Effector CD8-positive, alpha-beta T cell (primary cell): ENCODE results near the gene CASS4.
"Not testable (repeated sequence)": the region's sequence is repeated elsewhere in the genome, so short reads cannot be mapped to it uniquely, and the experiment has no call there.

Experiments
- DNase-seq: peaks from one replicate; lab custom pipeline; 2025; lab: John Stamatoyannopoulos, UW
- total RNA-seq, 4 experiments: gene quantifications; one replicate each; lab custom pipeline; 2026; lab: John Stamatoyannopoulos, UW

Gene CASS4, protein sequence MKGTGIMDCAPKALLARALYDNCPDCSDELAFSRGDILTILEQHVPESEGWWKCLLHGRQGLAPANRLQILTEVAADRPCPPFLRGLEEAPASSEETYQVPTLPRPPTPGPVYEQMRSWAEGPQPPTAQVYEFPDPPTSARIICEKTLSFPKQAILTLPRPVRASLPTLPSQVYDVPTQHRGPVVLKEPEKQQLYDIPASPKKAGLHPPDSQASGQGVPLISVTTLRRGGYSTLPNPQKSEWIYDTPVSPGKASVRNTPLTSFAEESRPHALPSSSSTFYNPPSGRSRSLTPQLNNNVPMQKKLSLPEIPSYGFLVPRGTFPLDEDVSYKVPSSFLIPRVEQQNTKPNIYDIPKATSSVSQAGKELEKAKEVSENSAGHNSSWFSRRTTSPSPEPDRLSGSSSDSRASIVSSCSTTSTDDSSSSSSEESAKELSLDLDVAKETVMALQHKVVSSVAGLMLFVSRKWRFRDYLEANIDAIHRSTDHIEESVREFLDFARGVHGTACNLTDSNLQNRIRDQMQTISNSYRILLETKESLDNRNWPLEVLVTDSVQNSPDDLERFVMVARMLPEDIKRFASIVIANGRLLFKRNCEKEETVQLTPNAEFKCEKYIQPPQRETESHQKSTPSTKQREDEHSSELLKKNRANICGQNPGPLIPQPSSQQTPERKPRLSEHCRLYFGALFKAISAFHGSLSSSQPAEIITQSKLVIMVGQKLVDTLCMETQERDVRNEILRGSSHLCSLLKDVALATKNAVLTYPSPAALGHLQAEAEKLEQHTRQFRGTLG
- 5.3 to 20.6 (median 6.1) reads per million in 4 experiments for total RNA-seq

GRCh38 chr20:56411759-56412472, at the start of gene CASS4:
TSS of gene CASS4 (plus strand) at chr20:56412260. CDS start at chr20:56412459, 199 bp downstream.
- DNase-seq, result peak; percentile 6

GRCh38 chr20:56362833-56363413, 49.1 kb upstream of the CASS4 start:
- no peak for DNase-seq

DNA sequence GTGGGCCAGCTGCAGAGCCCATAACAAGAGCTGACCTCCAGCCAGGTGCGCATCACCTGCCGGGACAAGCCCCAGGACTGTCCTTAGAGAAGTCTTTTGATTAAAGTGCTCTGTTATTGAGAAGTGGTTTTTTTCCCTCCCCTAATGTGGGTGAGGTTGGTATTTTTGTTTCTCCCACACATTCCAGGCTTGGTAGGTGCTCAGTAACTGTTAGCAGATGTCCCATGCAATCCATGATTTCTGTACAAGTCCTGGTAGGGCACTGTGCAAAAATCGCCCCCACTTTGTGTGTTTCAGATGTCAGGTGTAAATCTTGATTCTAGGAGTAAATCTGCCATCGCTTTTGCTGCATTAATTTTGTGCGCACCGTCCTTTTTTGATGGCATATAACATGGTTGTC, 48.6 kb upstream of the CASS4 start:
- DNase-seq, result no peak

DNA sequence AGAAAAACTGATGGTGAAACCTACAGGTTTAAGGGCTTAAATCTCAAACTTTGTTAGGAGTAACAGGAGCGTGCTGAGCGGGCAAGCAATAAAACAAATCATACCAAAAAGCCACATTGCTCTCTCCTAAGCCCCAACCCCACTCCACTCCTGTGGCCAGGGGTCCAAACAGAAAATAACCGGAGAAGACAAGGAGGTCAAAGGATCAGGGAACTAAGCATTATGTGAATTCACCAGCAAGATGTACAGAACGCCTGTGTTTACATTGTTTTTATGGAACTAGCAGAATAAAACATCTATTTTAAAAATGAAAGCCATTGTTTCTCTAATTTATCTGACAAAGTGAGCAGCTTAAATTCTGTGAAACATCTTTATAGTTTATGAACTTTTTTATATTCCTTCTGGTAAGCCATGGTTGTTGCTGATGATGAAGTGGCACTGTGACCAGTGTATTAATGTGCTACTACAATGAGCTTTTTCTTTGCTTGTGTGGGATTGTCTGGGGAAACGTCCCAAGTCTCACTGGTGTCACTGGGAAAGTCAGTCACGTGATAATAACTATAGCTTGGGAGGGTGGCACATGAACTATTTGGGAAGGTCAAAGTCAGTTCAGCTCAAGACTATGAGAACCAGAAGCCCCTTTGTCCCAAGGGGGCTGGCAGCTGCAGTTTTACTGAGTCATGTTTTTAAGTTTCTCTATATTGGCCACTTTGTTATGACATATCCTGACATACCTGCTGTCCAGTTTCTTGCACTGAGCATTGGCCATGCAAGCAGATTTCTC, 43.5 kb upstream of the CASS4 start:
- no peak for DNase-seq

DNA sequence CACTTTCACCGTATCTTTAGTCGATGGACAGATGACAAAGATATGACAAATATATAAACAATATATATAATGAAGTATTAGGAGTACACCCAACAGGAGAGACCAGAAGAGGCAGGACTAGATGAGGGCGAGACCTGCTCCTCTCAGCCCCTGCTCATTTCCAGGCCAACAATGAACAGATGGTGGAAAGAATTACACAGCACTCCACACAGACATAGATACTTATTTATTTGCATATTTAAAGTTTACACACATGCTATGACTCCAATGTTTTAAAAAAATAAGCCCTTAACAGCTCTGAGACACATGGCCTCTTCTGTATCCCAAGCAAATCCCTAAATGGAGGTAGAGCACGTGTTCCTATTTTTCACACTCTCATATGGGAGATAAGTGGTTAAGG, 42.9 kb upstream of the CASS4 start:
- DNase-seq, result no peak

DNA sequence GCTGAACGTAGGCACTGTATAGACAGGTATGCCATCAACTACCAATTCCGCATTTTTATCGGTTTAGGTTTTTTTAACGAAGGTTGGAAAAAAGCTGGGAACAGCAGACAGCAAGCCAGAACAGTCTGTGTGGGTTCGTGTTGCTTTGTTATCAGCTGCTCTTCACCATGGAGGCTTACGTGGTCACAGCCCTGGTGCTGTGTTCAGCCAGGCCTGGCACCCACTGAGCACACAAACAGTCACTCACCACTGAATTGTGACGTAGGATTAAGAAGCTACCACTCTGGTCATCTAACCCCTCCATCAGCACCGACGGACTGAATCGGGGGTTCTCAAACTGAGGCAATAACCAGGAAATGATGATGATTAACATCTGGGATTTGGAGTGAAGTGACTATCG, 40.1 kb upstream of the CASS4 start:
- no peak for DNase-seq

DNA sequence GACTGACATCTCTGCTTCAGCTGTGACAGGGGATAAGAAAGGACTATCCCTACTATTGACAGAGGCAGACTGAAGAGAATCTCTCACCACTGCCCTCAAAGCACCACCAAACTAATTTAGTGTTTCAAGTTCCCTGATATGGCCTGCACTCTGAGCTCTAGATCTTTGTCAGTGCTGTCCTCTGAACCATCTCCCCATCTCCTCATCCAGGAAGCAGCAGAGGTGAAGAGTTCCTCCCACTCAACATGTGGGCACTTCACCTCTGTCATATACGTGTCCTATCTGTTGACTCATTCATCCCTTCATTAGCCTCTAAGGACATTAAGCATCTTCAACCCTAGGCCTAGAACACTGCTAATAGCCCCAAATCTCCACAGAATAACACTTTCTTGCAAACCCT, 39.2 kb upstream of the CASS4 start:
- no peak for DNase-seq

GRCh38 chr20:56373942-56374341, 38.1 kb upstream of the CASS4 start:
- no peak for DNase-seq

DNA sequence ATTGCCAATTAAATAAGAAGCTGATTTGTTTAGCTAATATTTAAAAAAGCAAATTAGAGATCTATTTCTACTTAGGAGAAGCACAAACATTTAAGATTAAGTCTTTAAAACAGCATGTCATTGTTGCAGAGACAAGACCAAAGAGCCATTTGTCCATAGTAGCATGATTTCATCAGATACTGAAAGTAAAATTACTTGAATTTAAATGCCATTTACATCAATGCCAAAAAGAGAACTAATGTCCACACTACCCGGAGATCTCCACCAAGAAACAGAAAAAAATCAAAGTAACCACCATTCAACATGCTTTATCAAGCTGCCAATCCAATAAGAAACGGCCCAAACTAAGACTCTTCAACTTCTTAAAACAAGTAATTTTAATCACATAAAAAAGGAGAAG, 35.7 kb upstream of the CASS4 start:
- no peak for DNase-seq

GRCh38 chr20:56378386-56378785, 33.7 kb upstream of the CASS4 start:
- no peak for DNase-seq

DNA sequence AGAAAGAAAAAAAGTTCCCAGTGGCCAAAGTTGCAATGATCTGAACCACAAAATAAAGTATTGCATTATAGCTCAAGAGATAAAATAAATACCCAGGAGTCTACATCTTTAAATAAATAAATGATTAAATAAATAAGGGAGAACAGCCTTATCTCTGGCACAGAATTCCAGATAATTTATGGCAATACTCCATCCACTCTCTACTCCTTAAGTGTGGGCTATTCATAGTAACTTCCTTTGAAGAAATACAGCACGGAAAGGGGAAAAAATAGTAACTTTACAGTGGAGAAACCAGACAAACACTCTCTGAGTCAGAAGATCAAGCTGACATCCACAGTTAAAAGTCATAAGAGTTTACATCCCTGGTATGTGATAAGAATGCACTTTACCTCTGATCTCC, 31.7 kb upstream of the CASS4 start:
- DNase-seq, result no peak

- DNase-seq, result no peak
These were observed 30.6 kb upstream of the CASS4 start for GRCh38 chr20:56381501-56381900.

GRCh38 chr20:56382696-56383095, 29.4 kb upstream of the CASS4 start:
- no peak for DNase-seq

GRCh38 chr20:56383334-56383733, 28.7 kb upstream of the CASS4 start:
- DNase-seq, result no peak

GRCh38 chr20:56385130-56385529, 26.9 kb upstream of the CASS4 start:
- DNase-seq, result no peak

- DNase-seq, result no peak
These were observed 25.8 kb upstream of the CASS4 start for GRCh38 chr20:56386219-56386618.

- DNase-seq, result no peak
These were observed 23.2 kb upstream of the CASS4 start for GRCh38 chr20:56388882-56389281.

- no peak for DNase-seq
These were observed 22.3 kb upstream of the CASS4 start for GRCh38 chr20:56389807-56390206.

DNA sequence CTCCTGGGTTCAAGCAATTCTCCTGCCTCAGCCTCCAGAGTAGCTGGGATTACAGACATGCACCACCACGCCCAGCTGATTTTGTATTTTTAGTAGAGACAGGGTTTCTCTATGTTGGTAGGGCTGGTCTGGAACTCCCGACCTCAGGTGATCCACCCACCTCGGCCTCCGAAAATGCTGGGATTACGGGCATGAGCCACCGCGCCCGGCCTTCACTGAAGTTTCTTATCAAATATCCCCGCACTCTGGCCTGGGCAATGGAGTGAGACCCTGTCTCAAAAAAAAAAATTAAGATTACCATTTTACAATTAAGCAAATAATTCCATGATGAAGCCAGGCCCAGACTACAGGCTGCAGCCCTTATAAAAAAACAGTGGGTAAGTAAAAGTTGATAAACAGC, 21.7 kb upstream of the CASS4 start:
- not testable (repeated sequence) for DNase-seq

- no peak for DNase-seq
These were observed 21.0 kb upstream of the CASS4 start for GRCh38 chr20:56391037-56391436.

DNA sequence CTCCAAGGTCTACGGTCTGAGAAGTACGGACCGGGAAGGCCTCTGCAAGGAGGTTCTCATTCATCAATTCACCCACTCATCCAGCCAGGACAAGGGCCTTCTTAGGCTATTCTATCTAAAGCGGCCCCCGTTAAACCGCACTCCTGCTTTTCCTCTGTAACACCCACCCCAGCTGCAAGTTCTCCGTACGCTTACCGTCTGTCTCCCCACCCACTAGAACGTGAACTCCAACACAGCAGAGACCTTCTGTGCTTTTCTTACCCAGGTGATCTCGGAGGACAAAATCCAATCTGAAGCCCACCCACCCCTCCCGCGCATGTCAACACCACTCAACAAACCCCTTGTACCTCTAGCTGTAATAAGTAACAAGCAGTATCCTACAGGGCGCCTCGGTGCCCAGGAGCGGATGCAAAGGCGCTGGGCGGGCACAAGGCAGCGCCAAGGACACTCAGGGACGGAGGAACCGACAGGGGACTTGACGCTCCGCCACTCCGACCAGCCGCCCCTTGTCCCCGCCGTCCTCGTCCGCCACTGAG, 20.4 kb upstream of the CASS4 start:
- no peak for DNase-seq
